K562 (cell line): Measurements from ENCODE around the gene SH3RF1.

Source experiments
- CBFA2T3 ChIP-seq: fragments of 450-650 bp; IDR thresholded peaks from 2 replicates; pipeline ENCODE4 v1.6.1; 2017
- CC2D1A ChIP-seq: fragments of 450-650 bp; IDR thresholded peaks from 2 replicates; pipeline ENCODE4 v1.6.1; 2017; ENCODE audit warnings: mild to moderate bottlenecking
- CHD7 ChIP-seq: fragments of 200-600 bp; sonication (generic); IDR thresholded peaks from one replicate; pipeline ENCODE4 v1.6.1; 2012; ENCODE audit warnings: mild to moderate bottlenecking, low read depth, low read length, inconsistent platforms
- DIDO1 ChIP-seq: fragments of 450-650 bp; IDR thresholded peaks from 2 replicates; pipeline ENCODE4 v1.6.1; 2016; ENCODE audit warnings: low read depth, missing biosample characterization, missing genetic modification characterization
- ERF ChIP-seq: fragments of 450-650 bp; formaldehyde crosslinking; IDR thresholded peaks from 2 replicates; pipeline ENCODE4 v1.4.0; 2020; ENCODE audit warnings: mild to moderate bottlenecking, mixed read lengths
- HDGF ChIP-seq: fragments of 450-650 bp; IDR thresholded peaks from 2 replicates; pipeline ENCODE4 v1.6.1; 2016
- HNRNPLL ChIP-seq: fragments of 200-400 bp; formaldehyde crosslinking; IDR thresholded peaks from 2 replicates; pipeline ENCODE4 v1.6.1; 2017; ENCODE audit warnings: low read length, low read depth, mild to moderate bottlenecking; ENCODE audit not compliant: poor library complexity, severe bottlenecking
- MYNN ChIP-seq, 2 experiments: sonication (generic); formaldehyde crosslinking in 1 of 2; IDR thresholded peaks; 2 replicates each; pipeline versions ENCODE4 v1.5.0 to v1.6.1; 2016 to 2020; ENCODE audit warnings: antibody characterized with exemption in 1 of 2, missing genetic modification reagents in 1 of 2
- POLR2A ChIP-seq: fragments of 450-650 bp; conservative IDR thresholded peaks from 2 replicates; pipeline ENCODE4 v1.6.1; 2016
- RCOR1 ChIP-seq, 2 experiments: IDR thresholded peaks; 2 replicates each; pipeline ENCODE4 v1.6.1; 2012; ENCODE audit warnings: low read depth in 2 of 2, low read length in 2 of 2, borderline replicate concordance in 1 of 2, improper control_type of control experiment in 1 of 2
- TAF1 ChIP-seq: IDR thresholded peaks from 2 replicates; pipeline ENCODE4 v1.6.1; 2011; ENCODE audit warnings: mild to moderate bottlenecking, low read length, moderate library complexity; ENCODE audit not compliant: insufficient read depth, control insufficient read depth, severe bottlenecking; ENCODE audit errors: extremely low read depth
- ZBTB33 ChIP-seq: sonication (generic); formaldehyde crosslinking; IDR thresholded peaks from 2 replicates; pipeline ENCODE4 v1.8.1; 2023; ENCODE audit warnings: mild to moderate bottlenecking, missing genetic modification reagents
- ZNF766 ChIP-seq: fragments of 200-800 bp; sonication (Bioruptor generic); conservative IDR thresholded peaks from 2 replicates; pipeline ENCODE4 v1.6.1; 2016; ENCODE audit warnings: missing genetic modification characterization, missing compliant biosample characterization

GRCh38 chr4:169150806-169151205 lies 120.0 kb downstream of the SH3RF1 start:
- TF ChIP-seq POLR2A (no peak), RCOR1 (IDR thresholded peaks at IDR 0.05; ENCODE audit: borderline replicate concordance in 1 of 2, low read depth in 2 of 2, low read length in 2 of 2) (no peak), CC2D1A (no peak), ZBTB33 (CRISPR knock-in tag) (no peak), MYNN (IDR thresholded peaks at IDR 0.05) (no peak), MYNN (CRISPR knock-in tag; IDR thresholded peaks at IDR 0.05) (no peak), ZNF766 (CRISPR knock-in tag) (no peak), DIDO1 (tag) (no peak), TAF1 (no peak), CHD7 (no peak), ERF (CRISPR knock-in tag) (no peak), CBFA2T3 (no peak), HNRNPLL (no peak), HDGF (no peak)
